Left ventricle myocardium inferior (tissue), 1 donor: Measurements from ENCODE around the gene BMP7. TPM values are rescaled to one million over a fixed set of nuclear protein-coding genes. Genes with fewer than 3 reads are reported as not detected.

Experiments
- DNase-seq: peaks from one replicate; pipeline ENCODE4 v3.0.0-alpha.2; 2020
- H3K27ac ChIP-seq: fragments of 200-600 bp; replicated peaks from 2 replicates; pipeline ENCODE4 v1.8.0; 2021
- H3K27me3 ChIP-seq: fragments of 200-600 bp; 2 replicates; pipeline ENCODE4 v1.8.0; 2021; ENCODE audit warnings: low read depth
- H3K36me3 ChIP-seq: fragments of 200-600 bp; 2 replicates; pipeline ENCODE4 v1.8.0; 2021
- H3K4me1 ChIP-seq: fragments of 200-600 bp; 2 replicates; pipeline ENCODE4 v1.8.0; 2021
- H3K4me3 ChIP-seq: fragments of 200-600 bp; 2 replicates; pipeline ENCODE4 v1.8.0; 2021; ENCODE audit warnings: mild to moderate bottlenecking, moderate library complexity
- H3K9me3 ChIP-seq: fragments of 200-600 bp; replicated peaks from 2 replicates; pipeline ENCODE4 v1.8.0; 2021
- intact Hi-C: fragments of 100-400 bp; cut with micrococcal nuclease; formaldehyde crosslinking; loops from one replicate; pipeline ENCODE4 v1.11.0; 2022
- total RNA-seq: library from RNA; stranded (reverse); fragmentation: NEBNext Ultra II Directional; extraction: Animal tissue kit (Norgen Biotek cat#: 25700); gene quantifications from one replicate; pipeline ENCODE4 v1.2.1, GENCODE V29; 2021
- TF ChIP-seq, protein P1 (sequence below): fragments of 200-600 bp; IDR thresholded peaks from 2 replicates; pipeline ENCODE4 v1.8.0; 2021; ENCODE audit warnings: antibody characterized with exemption, mild to moderate bottlenecking, borderline replicate concordance
- donor health status: DM: no; HTN: yes; CAD: no; lungs with severe emphysema.

BMP7 gene
- total RNA-seq, 1 donor from 2014 or later: 19.9 TPM

DNA sequence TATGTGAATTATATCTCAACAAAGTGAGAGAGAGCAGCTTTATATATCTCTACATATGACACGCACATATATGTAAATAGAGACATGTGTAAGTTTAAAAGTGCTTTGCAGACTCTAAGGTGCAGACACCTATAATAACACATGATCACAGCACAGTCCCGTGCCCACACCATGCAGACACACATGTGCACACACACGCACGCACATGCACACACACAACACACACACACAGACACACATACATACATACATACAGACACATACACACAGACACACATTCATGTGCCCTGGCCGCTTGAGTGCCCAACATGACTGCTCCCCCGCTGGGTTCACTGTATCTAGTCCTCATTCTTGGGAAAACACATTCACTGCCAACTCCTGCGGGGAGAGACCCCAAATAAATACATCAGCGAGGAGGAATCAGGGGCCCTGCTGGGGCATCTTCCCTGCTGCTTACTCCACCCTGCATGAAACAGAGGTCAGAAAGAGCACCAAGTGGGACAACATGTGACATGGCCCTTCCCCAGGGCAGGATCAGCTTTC is 121.3 kb downstream of the BMP7 start:
- intact Hi-C loops: no loop called here
- TF ChIP-seq, protein P1, sequence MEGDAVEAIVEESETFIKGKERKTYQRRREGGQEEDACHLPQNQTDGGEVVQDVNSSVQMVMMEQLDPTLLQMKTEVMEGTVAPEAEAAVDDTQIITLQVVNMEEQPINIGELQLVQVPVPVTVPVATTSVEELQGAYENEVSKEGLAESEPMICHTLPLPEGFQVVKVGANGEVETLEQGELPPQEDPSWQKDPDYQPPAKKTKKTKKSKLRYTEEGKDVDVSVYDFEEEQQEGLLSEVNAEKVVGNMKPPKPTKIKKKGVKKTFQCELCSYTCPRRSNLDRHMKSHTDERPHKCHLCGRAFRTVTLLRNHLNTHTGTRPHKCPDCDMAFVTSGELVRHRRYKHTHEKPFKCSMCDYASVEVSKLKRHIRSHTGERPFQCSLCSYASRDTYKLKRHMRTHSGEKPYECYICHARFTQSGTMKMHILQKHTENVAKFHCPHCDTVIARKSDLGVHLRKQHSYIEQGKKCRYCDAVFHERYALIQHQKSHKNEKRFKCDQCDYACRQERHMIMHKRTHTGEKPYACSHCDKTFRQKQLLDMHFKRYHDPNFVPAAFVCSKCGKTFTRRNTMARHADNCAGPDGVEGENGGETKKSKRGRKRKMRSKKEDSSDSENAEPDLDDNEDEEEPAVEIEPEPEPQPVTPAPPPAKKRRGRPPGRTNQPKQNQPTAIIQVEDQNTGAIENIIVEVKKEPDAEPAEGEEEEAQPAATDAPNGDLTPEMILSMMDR: no peak
- no peak overlapping the region for H3K4me3 ChIP-seq
- H3K27me3 ChIP-seq: no peaks in the 10 kb centered on the region
- no peak for DNase-seq
- no peaks in the 10 kb centered on the region for H3K36me3 ChIP-seq
- no peaks in the 10 kb centered on the region for H3K9me3 ChIP-seq
- H3K27ac ChIP-seq: no peak overlapping the region
- H3K4me1 ChIP-seq: peaks cover 21% of the 10 kb centered on the region

DNA sequence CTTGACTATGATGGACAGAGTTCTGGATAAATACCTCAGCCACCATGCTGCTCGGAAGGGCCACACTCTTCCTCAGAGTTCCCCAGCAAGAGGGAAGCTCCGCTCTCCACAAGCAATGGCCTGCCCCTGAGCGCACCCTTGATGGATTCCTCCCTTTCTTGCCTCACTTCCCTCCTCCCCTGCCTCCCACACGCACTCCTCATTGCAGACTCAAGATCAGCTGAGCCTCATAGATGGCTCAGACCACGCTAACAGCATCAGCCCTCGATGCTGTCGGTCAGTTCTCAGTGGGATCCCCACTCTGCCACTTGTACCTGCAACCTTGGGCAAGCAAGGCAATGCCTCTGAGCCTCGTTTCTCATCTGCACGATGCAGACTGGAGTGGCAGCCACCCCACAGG is 123.3 kb downstream of the BMP7 start:
- H3K36me3 ChIP-seq: no peaks in the 10 kb centered on the region
- no peak for DNase-seq
- peaks cover 5% of the 10 kb centered on the region for H3K4me1 ChIP-seq
- intact Hi-C loops: no loop called here
- H3K27ac ChIP-seq: no peak overlapping the region
- H3K9me3 ChIP-seq: no peaks in the 10 kb centered on the region
- TF ChIP-seq, protein P1: no peak
- H3K27me3 ChIP-seq: no peaks in the 10 kb centered on the region
- H3K4me3 ChIP-seq: no peak overlapping the region

- TF ChIP-seq, protein P1: no peak
- H3K9me3 ChIP-seq: no peaks in the 10 kb centered on the region
- peaks cover under 1% of the 10 kb centered on the region for H3K4me1 ChIP-seq
- no peaks in the 10 kb centered on the region for H3K36me3 ChIP-seq
- no peaks in the 10 kb centered on the region for H3K27me3 ChIP-seq
- no peak overlapping the region for H3K27ac ChIP-seq
- no peak overlapping the region for H3K4me3 ChIP-seq
- intact Hi-C loops: no loop called here
- no peak for DNase-seq
Observed at GRCh38 chr20:57142667-57143066, 123.8 kb downstream of the BMP7 start.

DNA sequence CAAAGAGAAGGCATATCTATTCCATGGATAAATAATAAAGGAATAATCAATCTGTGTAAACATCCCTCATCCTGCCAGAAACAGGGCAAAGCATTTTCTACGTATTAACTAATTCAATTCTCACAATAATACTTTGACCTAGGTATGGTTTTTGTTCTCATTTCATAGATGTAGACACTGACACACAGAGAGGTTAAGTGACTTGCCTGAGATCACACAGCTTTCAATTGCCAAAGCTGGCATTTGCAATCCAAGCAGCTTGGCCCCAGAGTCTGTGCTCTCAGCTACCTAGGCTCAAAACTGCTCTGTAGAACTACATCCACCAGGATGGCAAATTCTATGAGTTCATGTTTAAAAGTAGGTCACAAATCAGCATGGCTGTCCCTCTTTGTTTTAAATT is 124.9 kb downstream of the BMP7 start:
- Histone ChIP-seq H3K36me3 (no peaks in the 10 kb centered on the region), H3K9me3 (no peaks in the 10 kb centered on the region), H3K4me1 (no peaks in the 10 kb centered on the region), H3K27me3 (no peaks in the 10 kb centered on the region), H3K27ac (no peak overlapping the region), H3K4me3 (no peak overlapping the region)
- intact Hi-C loops: no loop called here
- TF ChIP-seq, protein P1: no peak
- no peak for DNase-seq

- TF ChIP-seq, protein P1: no peak
- H3K36me3 ChIP-seq: no peaks in the 10 kb centered on the region
- H3K27ac ChIP-seq: no peak overlapping the region
- H3K9me3 ChIP-seq: no peaks in the 10 kb centered on the region
- H3K4me1 ChIP-seq: no peaks in the 10 kb centered on the region
- no peaks in the 10 kb centered on the region for H3K27me3 ChIP-seq
- intact Hi-C loops: no loop called here
- DNase-seq: no peak
- H3K4me3 ChIP-seq: no peak overlapping the region
Observed at GRCh38 chr20:57140416-57140965, 126.0 kb downstream of the BMP7 start.
